Measurements from ENCODE around the gene CEMIP2. TPM values are rescaled to one million over a fixed set of nuclear protein-coding genes. Genes with fewer than 3 reads are reported as not detected.

CEMIP2 gene
- total and polyA plus RNA-seq, 2 of the 13 experiments (the other 11 are each of a cell fraction or from before 2014, with no cell fraction given), result 94.3 to 128 TPM

DNA sequence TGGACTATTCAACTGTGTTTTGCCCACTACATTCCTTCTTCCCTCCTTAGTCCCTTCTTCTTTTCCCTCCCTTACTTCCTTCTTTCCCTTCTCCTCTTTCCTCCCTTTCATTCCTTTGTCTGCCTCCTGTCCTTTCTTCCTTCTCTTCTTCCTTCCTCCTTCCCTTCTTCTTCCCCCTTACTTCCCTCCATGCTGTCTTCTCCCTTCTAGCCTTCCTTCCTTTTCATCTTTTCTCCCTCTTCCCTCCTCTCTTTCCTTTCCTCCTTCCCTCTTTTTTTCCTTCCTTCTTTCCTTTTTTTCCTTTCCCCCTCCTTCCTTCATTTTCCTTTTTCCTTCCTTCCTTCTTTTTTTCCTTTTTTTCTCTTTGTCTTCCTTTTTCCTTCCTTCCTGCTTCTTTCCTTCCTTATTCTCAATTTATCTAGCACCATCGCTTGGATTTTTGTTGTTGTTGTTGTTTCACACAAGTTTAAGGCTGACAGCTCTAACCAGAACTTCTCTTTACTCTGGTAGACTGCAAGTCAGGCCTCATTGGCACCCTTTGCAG is 123.4 kb downstream of the CEMIP2 start:
- no TSS peak for BruUV-seq (replicated peaks)
- Histone ChIP-seq H3K79me2 (ENCODE audit: insufficient read depth, low read length) (no peaks in the 10 kb centered on the region), H3K4me3 (replicated peaks in 1 of 3; ENCODE audit: insufficient read depth in 1 of 3, low read depth in 2 of 3, low read length in 3 of 3) (no peak overlapping the region), H2AFZ (ENCODE audit: low read length) (no peak overlapping the region), H3K9ac (ENCODE audit: insufficient read depth, low read depth, low read length) (no peak overlapping the region), H3K36me3 (replicated peaks in 1 of 2; ENCODE audit: control insufficient read depth in 1 of 2, insufficient read depth in 2 of 2, low read length in 2 of 2) (no peaks in the 10 kb centered on the region), H3K27me3 (ENCODE audit: control insufficient read depth in 1 of 2, insufficient read depth in 2 of 2, low read length in 2 of 2) (no peaks in the 10 kb centered on the region), H4K20me1 (ENCODE audit: insufficient read depth, low read length) (no peaks in the 10 kb centered on the region), H3K27ac (ENCODE audit: extremely low read length, insufficient read depth, low read length) (no peak overlapping the region), H3K4me2 (ENCODE audit: low read depth, low read length) (no peak overlapping the region), H3K9me3 (ENCODE audit: low read length) (no peaks in the 10 kb centered on the region), H3K4me1 (ENCODE audit: insufficient read depth, low read length) (peaks cover 29% of the 10 kb centered on the region)
- ChIA-PET CTCF (ENCODE audit: low intra/inter-chr PET ratio, low total read pairs) (no interaction called here), POLR2A (no interaction called here)
- ATAC-seq (no peak), FAIRE-seq (no peak), DNase-seq (ENCODE audit: low spot score) (no peak)
- TF ChIP-seq MIER2 (CRISPR knock-in tag; IDR thresholded peaks at IDR 0.05) (no peak), ZNF720 (CRISPR knock-in tag; IDR thresholded peaks at IDR 0.05) (no peak)
- TF ChIP-seq, protein P1, sequence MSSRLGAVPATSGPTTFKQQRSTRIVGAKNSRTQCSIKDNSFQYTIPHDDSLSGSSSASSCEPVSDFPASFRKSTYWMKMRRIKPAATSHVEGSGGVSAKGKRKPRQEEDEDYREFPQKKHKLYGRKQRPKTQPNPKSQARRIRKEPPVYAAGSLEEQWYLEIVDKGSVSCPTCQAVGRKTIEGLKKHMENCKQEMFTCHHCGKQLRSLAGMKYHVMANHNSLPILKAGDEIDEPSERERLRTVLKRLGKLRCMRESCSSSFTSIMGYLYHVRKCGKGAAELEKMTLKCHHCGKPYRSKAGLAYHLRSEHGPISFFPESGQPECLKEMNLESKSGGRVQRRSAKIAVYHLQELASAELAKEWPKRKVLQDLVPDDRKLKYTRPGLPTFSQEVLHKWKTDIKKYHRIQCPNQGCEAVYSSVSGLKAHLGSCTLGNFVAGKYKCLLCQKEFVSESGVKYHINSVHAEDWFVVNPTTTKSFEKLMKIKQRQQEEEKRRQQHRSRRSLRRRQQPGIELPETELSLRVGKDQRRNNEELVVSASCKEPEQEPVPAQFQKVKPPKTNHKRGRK (CRISPR knock-in tag; IDR thresholded peaks at IDR 0.05), result 0 out of 2 replicates have a peak, but pooled peaks have one; percentile 62
- intact Hi-C loops (cut with micrococcal nuclease; ENCODE audit: unreplicated experiment) (no loop called here), in situ Hi-C loops (cut with HindIII; ENCODE audit: extremely low pct_ligation_motif_present, low pct_unique_long_range_greater_than_20kb) (no loop called here)
- 95% methylated on average over 1 of the region's 1 CpG for WGBS (ENCODE audit: low lambda C conversion rate)

DNA sequence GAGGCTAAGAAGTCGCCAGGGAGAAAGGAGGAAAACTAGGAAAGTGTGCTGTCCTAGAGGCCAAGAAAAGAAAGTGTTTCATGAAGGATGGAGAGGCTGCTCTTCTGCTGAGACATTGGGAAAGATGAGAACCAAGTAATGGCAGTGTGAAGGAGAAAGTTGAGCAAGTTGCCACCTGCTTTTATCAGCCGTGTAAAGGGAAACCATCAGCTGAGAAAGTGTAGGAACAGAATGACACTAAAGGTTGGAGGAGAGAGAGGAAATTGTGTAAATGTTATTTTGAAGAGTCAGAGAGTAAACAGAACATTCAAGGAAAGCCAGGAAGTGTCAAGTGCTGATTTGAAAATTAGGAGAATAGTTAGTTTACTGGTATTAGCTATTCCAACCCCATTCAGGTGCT is 125.0 kb downstream of the CEMIP2 start:
- FAIRE-seq, result no peak
- DNase-seq (ENCODE audit: low spot score), result no peak
- Histone ChIP-seq H3K27ac (ENCODE audit: extremely low read length, insufficient read depth, low read length) (no peak overlapping the region), H2AFZ (ENCODE audit: low read length) (no peak overlapping the region), H3K9me3 (ENCODE audit: low read length) (no peaks in the 10 kb centered on the region), H3K79me2 (ENCODE audit: insufficient read depth, low read length) (no peaks in the 10 kb centered on the region), H3K36me3 (replicated peaks in 1 of 2; ENCODE audit: control insufficient read depth in 1 of 2, insufficient read depth in 2 of 2, low read length in 2 of 2) (no peaks in the 10 kb centered on the region), H3K4me3 (replicated peaks in 1 of 3; ENCODE audit: insufficient read depth in 1 of 3, low read depth in 2 of 3, low read length in 3 of 3) (no peak overlapping the region), H3K4me1 (ENCODE audit: insufficient read depth, low read length) (peaks cover 33% of the 10 kb centered on the region), H4K20me1 (ENCODE audit: insufficient read depth, low read length) (no peaks in the 10 kb centered on the region), H3K4me2 (ENCODE audit: low read depth, low read length) (no peak overlapping the region; the same call in 1 of the 2 replicates), H3K27me3 (ENCODE audit: control insufficient read depth in 1 of 2, insufficient read depth in 2 of 2, low read length in 2 of 2) (no peaks in the 10 kb centered on the region), H3K9ac (ENCODE audit: insufficient read depth, low read depth, low read length) (no peak overlapping the region)
- CTCF ChIA-PET (ENCODE audit: low intra/inter-chr PET ratio, low total read pairs), result no interaction called here
- no TSS peak for BruUV-seq (replicated peaks)
- 32% methylated on average over 2 of the region's 2 CpGs for WGBS (ENCODE audit: low lambda C conversion rate)
- ATAC-seq, result no peak
- intact Hi-C loops (cut with micrococcal nuclease; ENCODE audit: unreplicated experiment) (no loop called here), in situ Hi-C loops (cut with HindIII; ENCODE audit: extremely low pct_ligation_motif_present, low pct_unique_long_range_greater_than_20kb) (no loop called here)
- POLR2A ChIA-PET, result no interaction called here
- TF ChIP-seq, protein P2, sequence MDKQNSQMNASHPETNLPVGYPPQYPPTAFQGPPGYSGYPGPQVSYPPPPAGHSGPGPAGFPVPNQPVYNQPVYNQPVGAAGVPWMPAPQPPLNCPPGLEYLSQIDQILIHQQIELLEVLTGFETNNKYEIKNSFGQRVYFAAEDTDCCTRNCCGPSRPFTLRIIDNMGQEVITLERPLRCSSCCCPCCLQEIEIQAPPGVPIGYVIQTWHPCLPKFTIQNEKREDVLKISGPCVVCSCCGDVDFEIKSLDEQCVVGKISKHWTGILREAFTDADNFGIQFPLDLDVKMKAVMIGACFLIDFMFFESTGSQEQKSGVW (CRISPR knock-in tag; IDR thresholded peaks at IDR 0.05; ENCODE audit: borderline replicate concordance), result no peak
- TF ChIP-seq, protein P3, sequence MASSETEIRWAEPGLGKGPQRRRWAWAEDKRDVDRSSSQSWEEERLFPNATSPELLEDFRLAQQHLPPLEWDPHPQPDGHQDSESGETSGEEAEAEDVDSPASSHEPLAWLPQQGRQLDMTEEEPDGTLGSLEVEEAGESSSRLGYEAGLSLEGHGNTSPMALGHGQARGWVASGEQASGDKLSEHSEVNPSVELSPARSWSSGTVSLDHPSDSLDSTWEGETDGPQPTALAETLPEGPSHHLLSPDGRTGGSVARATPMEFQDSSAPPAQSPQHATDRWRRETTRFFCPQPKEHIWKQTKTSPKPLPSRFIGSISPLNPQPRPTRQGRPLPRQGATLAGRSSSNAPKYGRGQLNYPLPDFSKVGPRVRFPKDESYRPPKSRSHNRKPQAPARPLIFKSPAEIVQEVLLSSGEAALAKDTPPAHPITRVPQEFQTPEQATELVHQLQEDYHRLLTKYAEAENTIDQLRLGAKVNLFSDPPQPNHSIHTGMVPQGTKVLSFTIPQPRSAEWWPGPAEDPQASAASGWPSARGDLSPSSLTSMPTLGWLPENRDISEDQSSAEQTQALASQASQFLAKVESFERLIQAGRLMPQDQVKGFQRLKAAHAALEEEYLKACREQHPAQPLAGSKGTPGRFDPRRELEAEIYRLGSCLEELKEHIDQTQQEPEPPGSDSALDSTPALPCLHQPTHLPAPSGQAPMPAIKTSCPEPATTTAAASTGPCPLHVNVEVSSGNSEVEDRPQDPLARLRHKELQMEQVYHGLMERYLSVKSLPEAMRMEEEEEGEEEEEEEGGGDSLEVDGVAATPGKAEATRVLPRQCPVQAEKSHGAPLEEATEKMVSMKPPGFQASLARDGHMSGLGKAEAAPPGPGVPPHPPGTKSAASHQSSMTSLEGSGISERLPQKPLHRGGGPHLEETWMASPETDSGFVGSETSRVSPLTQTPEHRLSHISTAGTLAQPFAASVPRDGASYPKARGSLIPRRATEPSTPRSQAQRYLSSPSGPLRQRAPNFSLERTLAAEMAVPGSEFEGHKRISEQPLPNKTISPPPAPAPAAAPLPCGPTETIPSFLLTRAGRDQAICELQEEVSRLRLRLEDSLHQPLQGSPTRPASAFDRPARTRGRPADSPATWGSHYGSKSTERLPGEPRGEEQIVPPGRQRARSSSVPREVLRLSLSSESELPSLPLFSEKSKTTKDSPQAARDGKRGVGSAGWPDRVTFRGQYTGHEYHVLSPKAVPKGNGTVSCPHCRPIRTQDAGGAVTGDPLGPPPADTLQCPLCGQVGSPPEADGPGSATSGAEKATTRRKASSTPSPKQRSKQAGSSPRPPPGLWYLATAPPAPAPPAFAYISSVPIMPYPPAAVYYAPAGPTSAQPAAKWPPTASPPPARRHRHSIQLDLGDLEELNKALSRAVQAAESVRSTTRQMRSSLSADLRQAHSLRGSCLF (CRISPR knock-in tag; IDR thresholded peaks at IDR 0.05; ENCODE audit: borderline replicate concordance), result no peak
- TF ChIP-seq HOXA9 (CRISPR knock-in tag; IDR thresholded peaks at IDR 0.05; ENCODE audit: borderline replicate concordance), result no peak
- TF ChIP-seq, protein P4, sequence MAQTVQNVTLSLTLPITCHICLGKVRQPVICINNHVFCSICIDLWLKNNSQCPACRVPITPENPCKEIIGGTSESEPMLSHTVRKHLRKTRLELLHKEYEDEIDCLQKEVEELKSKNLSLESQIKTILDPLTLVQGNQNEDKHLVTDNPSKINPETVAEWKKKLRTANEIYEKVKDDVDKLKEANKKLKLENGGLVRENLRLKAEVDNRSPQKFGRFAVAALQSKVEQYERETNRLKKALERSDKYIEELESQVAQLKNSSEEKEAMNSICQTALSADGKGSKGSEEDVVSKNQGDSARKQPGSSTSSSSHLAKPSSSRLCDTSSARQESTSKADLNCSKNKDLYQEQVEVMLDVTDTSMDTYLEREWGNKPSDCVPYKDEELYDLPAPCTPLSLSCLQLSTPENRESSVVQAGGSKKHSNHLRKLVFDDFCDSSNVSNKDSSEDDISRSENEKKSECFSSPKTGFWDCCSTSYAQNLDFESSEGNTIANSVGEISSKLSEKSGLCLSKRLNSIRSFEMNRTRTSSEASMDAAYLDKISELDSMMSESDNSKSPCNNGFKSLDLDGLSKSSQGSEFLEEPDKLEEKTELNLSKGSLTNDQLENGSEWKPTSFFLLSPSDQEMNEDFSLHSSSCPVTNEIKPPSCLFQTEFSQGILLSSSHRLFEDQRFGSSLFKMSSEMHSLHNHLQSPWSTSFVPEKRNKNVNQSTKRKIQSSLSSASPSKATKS (CRISPR knock-in tag; IDR thresholded peaks at IDR 0.05), result no peak
